ENCODE data around the gene MYO16. TPM values are rescaled to one million over a fixed set of nuclear protein-coding genes. Genes with fewer than 3 reads are reported as not detected.

MYO16 gene
- total and polyA plus RNA-seq, 2 experiments from 2014 or later, result 0.13 to 0.23 TPM

DNA sequence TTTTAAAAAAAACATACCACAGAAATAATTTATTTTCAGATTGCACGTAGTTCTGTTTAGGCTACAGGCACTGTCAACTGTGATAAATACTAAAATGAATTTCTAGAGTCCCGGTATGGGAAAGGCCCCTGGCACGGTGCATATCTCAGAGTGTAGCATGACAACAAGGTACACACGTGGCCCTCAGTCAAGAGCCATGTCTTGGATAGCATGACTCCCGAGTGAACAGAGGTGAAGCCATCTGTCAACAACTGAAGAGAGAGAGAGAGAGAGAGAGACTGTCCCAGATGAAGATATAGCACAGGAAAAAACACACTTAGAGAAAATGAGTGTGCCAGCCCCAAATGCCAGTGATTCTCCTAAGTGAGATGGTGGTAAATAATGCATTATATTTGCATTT lies 297.5 kb downstream of the MYO16 start:
- Histone ChIP-seq H3K4me1 (ENCODE audit: insufficient read depth) (no peaks in the 10 kb centered on the region), H3K79me2 (no peaks in the 10 kb centered on the region), H3K4me3 (no peak overlapping the region), H3K4me2 (no peak overlapping the region), H4K20me1 (ENCODE audit: insufficient read depth, poor library complexity, severe bottlenecking) (no peaks in the 10 kb centered on the region), H3K27ac (no peak overlapping the region), H2AFZ (no peak overlapping the region), H3K9me2 (replicated peaks; ENCODE audit: insufficient read depth) (no peaks in the 10 kb centered on the region), H3K27me3 (peaks cover 6% of the 10 kb centered on the region), H3K36me3 (replicated peaks; ENCODE audit: insufficient read depth, low read depth) (no peaks in the 10 kb centered on the region), H3K9me3 (ENCODE audit: low read depth) (no peaks in the 10 kb centered on the region)
- WGBS (ENCODE audit: low lambda C conversion rate, missing lambda C conversion rate), result 92% methylated on average over 5 of the region's 5 CpGs
- no peak for TF ChIP-seq EZH2phosphoT487 (IDR thresholded peaks at IDR 0.05; ENCODE audit: low read depth, severe bottlenecking, unreplicated experiment)
- no peak for TF ChIP-seq EZH2 (IDR thresholded peaks at IDR 0.05; ENCODE audit: borderline replicate concordance)
- TF ChIP-seq, protein P1, sequence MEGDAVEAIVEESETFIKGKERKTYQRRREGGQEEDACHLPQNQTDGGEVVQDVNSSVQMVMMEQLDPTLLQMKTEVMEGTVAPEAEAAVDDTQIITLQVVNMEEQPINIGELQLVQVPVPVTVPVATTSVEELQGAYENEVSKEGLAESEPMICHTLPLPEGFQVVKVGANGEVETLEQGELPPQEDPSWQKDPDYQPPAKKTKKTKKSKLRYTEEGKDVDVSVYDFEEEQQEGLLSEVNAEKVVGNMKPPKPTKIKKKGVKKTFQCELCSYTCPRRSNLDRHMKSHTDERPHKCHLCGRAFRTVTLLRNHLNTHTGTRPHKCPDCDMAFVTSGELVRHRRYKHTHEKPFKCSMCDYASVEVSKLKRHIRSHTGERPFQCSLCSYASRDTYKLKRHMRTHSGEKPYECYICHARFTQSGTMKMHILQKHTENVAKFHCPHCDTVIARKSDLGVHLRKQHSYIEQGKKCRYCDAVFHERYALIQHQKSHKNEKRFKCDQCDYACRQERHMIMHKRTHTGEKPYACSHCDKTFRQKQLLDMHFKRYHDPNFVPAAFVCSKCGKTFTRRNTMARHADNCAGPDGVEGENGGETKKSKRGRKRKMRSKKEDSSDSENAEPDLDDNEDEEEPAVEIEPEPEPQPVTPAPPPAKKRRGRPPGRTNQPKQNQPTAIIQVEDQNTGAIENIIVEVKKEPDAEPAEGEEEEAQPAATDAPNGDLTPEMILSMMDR (IDR thresholded peaks at IDR 0.05; ENCODE audit: poor library complexity), result no peak
- no peak for DNase-seq (ENCODE audit: low spot score)

DNA sequence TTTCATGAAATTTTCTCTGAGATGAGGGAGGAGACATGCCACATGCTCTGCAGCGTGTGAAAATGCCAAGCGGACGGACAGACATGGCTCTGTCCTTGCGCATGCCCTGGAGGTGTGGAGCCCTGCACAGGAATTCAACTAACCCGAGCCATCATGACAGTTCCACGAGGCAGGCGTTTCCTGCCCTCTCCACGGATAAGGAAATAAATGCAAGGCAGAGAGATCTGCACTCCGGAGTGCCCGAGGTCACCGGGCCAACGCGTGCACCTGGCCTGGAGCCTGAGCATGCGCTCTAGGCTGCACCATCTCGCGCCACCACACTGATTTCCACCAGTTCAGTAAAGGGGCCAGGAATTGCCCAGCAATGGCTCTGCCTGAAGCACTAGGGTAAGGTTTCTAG lies 298.2 kb downstream of the MYO16 start:
- no peak for DNase-seq (ENCODE audit: low spot score)
- Histone ChIP-seq H3K9me2 (replicated peaks; ENCODE audit: insufficient read depth) (no peaks in the 10 kb centered on the region), H3K4me3 (no peak overlapping the region), H3K27me3 (peaks cover 10% of the 10 kb centered on the region), H3K4me1 (ENCODE audit: insufficient read depth) (no peaks in the 10 kb centered on the region), H2AFZ (no peak overlapping the region), H3K9me3 (ENCODE audit: low read depth) (no peaks in the 10 kb centered on the region), H3K79me2 (no peaks in the 10 kb centered on the region), H3K27ac (no peak overlapping the region), H3K4me2 (no peak overlapping the region), H3K36me3 (replicated peaks; ENCODE audit: insufficient read depth, low read depth) (no peaks in the 10 kb centered on the region), H4K20me1 (ENCODE audit: insufficient read depth, poor library complexity, severe bottlenecking) (no peaks in the 10 kb centered on the region)
- WGBS (ENCODE audit: low lambda C conversion rate, missing lambda C conversion rate), result 92% methylated on average over 16 of the region's 16 CpGs
- TF ChIP-seq EZH2 (IDR thresholded peaks at IDR 0.05; ENCODE audit: borderline replicate concordance), result no peak
- TF ChIP-seq, protein P1 (IDR thresholded peaks at IDR 0.05; ENCODE audit: poor library complexity), result no peak
- no peak for TF ChIP-seq EZH2phosphoT487 (IDR thresholded peaks at IDR 0.05; ENCODE audit: low read depth, severe bottlenecking, unreplicated experiment)

DNA sequence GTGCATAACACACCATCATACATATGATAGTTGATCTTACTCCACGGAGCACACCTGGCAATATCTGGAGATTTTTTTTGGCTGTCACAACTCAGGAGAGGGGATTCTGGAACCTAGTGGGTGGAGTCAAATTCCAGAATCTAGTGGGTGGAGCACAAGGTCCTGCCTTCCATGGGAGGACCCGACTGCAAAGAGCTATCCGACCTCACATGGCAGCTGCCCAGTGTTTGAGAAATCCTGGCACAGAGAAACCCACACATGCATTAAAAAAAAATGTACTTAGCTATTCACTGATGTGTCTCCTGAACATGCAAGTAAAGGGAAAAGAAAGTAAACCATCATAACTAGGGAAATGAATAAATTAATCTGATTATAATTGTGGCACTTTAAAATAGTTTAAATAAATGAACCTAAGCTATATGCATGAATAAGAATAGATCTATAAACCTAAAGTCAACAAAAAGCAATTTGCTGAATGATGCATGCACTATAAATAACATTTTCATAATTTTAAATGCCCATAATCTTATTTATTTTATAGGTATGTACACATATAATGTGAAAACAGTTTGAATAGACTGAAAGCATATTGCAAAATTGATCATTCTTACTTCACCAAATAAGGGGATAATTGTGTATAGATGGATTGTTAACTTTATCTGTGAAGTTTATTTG lies 300.3 kb downstream of the MYO16 start:
- H3K4me1 ChIP-seq (ENCODE audit: insufficient read depth), result no peaks in the 10 kb centered on the region
- H2AFZ ChIP-seq, result no peak overlapping the region
- no peak for TF ChIP-seq EZH2 (IDR thresholded peaks at IDR 0.05; ENCODE audit: borderline replicate concordance)
- TF ChIP-seq, protein P1 (IDR thresholded peaks at IDR 0.05; ENCODE audit: poor library complexity), result no peak
- no peak for TF ChIP-seq EZH2phosphoT487 (IDR thresholded peaks at IDR 0.05; ENCODE audit: low read depth, severe bottlenecking, unreplicated experiment)
- no peak overlapping the region for H3K4me3 ChIP-seq
- H3K9me3 ChIP-seq (ENCODE audit: low read depth), result no peaks in the 10 kb centered on the region
- H3K9me2 ChIP-seq (replicated peaks; ENCODE audit: insufficient read depth), result no peaks in the 10 kb centered on the region
- DNase-seq (ENCODE audit: low spot score), result no peak
- 75% methylated on average over 3 of the region's 3 CpGs for WGBS (ENCODE audit: low lambda C conversion rate, missing lambda C conversion rate)
- no peaks in the 10 kb centered on the region for H3K79me2 ChIP-seq
- H4K20me1 ChIP-seq (ENCODE audit: insufficient read depth, poor library complexity, severe bottlenecking), result no peaks in the 10 kb centered on the region
- peaks cover 10% of the 10 kb centered on the region for H3K27me3 ChIP-seq
- H3K36me3 ChIP-seq (replicated peaks; ENCODE audit: insufficient read depth, low read depth), result no peaks in the 10 kb centered on the region
- H3K27ac ChIP-seq, result no peak overlapping the region
- no peak overlapping the region for H3K4me2 ChIP-seq

All from hepatocyte (in vitro differentiated cells).